ENCODE results near the gene ASRGL1.

- TF ChIP-seq CREB5 (CRISPR knock-in tag; IDR thresholded peaks at IDR 0.05; ENCODE audit: low read depth) (no peak), POU6F1 (CRISPR knock-in tag; IDR thresholded peaks at IDR 0.05; ENCODE audit: borderline replicate concordance, low read depth) (no peak), OSR1 (CRISPR knock-in tag; IDR thresholded peaks at IDR 0.05) (no peak), BACH2 (CRISPR knock-in tag; IDR thresholded peaks at IDR 0.05; ENCODE audit: borderline replicate concordance) (no peak), PATZ1 (CRISPR knock-in tag; IDR thresholded peaks at IDR 0.05; ENCODE audit: borderline replicate concordance) (no peak), ARNTL (CRISPR knock-in tag; IDR thresholded peaks at IDR 0.05; ENCODE audit: borderline replicate concordance, low read depth) (no peak), PPARA (CRISPR knock-in tag; IDR thresholded peaks at IDR 0.05; ENCODE audit: borderline replicate concordance) (no peak), TSHZ2 (CRISPR knock-in tag; IDR thresholded peaks at IDR 0.05) (no peak), ZFP30 (CRISPR knock-in tag; IDR thresholded peaks at IDR 0.05) (no peak), TCF4 (CRISPR knock-in tag; IDR thresholded peaks at IDR 0.05; ENCODE audit: borderline replicate concordance) (no peak), ZNF70 (CRISPR knock-in tag; IDR thresholded peaks at IDR 0.05) (no peak)
Observed at GRCh38 chr11:62388999-62389398, 51.8 kb downstream of the ASRGL1 start.

Data from SK-N-SH treated with all-trans-retinoic acid at 6 μM for 48 hours (cell line).